ENCODE data around the gene CMKLR1.

CMKLR1 gene

DNA sequence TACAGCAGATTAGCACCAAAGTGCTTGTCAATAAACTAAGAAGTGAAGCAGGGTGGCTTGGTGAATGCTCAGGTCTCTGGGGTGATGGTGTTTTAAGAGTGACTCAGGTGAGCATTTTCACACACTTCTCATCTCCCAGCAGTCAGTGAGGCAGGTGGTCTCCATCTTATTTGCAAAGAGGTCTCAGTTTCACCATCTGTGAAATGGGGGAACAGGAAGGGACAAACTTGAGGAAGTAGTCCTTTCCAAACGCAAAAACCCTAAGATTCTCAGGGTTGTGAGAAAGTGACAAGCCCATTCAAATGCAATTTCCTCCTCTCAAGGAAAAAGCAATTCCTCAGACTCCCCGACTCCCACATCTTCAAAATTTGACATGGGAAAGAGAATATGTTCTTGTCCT, 54.1 kb downstream of the CMKLR1 start:
- no peak for TF ChIP-seq FOXM1 (IDR thresholded peaks at IDR 0.05; ENCODE audit: borderline replicate concordance, low read depth)
- TF ChIP-seq CEBPB (IDR thresholded peaks at IDR 0.05) = no peak
- no peak for TF ChIP-seq TEAD4 (IDR thresholded peaks at IDR 0.05)
- no peak for TF ChIP-seq EP300 (IDR thresholded peaks at IDR 0.05; ENCODE audit: borderline replicate concordance)
- TF ChIP-seq, protein P1, sequence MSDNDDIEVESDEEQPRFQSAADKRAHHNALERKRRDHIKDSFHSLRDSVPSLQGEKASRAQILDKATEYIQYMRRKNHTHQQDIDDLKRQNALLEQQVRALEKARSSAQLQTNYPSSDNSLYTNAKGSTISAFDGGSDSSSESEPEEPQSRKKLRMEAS (IDR thresholded peaks at IDR 0.05) = no peak
- no peak for TF ChIP-seq CREB1 (IDR thresholded peaks at IDR 0.05; ENCODE audit: low read depth)
- TF ChIP-seq, protein P2, sequence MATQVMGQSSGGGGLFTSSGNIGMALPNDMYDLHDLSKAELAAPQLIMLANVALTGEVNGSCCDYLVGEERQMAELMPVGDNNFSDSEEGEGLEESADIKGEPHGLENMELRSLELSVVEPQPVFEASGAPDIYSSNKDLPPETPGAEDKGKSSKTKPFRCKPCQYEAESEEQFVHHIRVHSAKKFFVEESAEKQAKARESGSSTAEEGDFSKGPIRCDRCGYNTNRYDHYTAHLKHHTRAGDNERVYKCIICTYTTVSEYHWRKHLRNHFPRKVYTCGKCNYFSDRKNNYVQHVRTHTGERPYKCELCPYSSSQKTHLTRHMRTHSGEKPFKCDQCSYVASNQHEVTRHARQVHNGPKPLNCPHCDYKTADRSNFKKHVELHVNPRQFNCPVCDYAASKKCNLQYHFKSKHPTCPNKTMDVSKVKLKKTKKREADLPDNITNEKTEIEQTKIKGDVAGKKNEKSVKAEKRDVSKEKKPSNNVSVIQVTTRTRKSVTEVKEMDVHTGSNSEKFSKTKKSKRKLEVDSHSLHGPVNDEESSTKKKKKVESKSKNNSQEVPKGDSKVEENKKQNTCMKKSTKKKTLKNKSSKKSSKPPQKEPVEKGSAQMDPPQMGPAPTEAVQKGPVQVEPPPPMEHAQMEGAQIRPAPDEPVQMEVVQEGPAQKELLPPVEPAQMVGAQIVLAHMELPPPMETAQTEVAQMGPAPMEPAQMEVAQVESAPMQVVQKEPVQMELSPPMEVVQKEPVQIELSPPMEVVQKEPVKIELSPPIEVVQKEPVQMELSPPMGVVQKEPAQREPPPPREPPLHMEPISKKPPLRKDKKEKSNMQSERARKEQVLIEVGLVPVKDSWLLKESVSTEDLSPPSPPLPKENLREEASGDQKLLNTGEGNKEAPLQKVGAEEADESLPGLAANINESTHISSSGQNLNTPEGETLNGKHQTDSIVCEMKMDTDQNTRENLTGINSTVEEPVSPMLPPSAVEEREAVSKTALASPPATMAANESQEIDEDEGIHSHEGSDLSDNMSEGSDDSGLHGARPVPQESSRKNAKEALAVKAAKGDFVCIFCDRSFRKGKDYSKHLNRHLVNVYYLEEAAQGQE (IDR thresholded peaks at IDR 0.05; ENCODE audit: low read depth) = no peak
- TF ChIP-seq TAF1 (IDR thresholded peaks at IDR 0.05; ENCODE audit: low read depth) = no peak
- TF ChIP-seq, protein P3, sequence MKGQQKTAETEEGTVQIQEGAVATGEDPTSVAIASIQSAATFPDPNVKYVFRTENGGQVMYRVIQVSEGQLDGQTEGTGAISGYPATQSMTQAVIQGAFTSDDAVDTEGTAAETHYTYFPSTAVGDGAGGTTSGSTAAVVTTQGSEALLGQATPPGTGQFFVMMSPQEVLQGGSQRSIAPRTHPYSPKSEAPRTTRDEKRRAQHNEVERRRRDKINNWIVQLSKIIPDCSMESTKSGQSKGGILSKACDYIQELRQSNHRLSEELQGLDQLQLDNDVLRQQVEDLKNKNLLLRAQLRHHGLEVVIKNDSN (IDR thresholded peaks at IDR 0.05) = no peak
- no peak for TF ChIP-seq RAD21 (IDR thresholded peaks at IDR 0.05; ENCODE audit: low read depth)
- TF ChIP-seq TCF12 (IDR thresholded peaks at IDR 0.05; ENCODE audit: low read depth) = no peak
- TF ChIP-seq ZBTB7A (IDR thresholded peaks at IDR 0.05; ENCODE audit: low read depth) = no peak
- TF ChIP-seq YY1 (IDR thresholded peaks at IDR 0.05; ENCODE audit: low read depth) = no peak
- no peak for TF ChIP-seq NFIC (IDR thresholded peaks at IDR 0.05)
- no peak for TF ChIP-seq EGR1 (IDR thresholded peaks at IDR 0.05)

DNA sequence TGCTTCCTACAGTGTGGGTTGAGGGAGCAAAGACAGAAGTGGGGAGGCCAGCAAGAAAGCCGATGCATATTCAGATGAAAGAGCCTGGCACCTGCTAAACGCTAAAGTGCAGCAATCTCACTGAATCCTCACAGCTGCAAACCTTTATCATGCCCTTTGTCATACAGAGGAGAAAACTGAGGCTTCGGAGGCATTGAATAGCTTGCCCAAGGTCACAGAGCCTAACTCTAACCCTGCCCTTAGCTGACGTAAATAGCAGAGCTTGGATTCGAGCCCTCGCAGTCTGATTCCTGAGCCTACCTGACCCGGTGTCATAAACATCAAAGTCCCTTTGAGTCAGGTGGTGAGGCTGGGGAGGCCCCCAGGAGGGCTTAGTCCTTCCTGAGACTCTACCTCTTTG, 54.9 kb downstream of the CMKLR1 start:
- TF ChIP-seq CEBPB (IDR thresholded peaks at IDR 0.05) (no peak), FOXM1 (IDR thresholded peaks at IDR 0.05; ENCODE audit: borderline replicate concordance, low read depth) (no peak)
- TF ChIP-seq, protein P1 (IDR thresholded peaks at IDR 0.05) = no peak

DNA sequence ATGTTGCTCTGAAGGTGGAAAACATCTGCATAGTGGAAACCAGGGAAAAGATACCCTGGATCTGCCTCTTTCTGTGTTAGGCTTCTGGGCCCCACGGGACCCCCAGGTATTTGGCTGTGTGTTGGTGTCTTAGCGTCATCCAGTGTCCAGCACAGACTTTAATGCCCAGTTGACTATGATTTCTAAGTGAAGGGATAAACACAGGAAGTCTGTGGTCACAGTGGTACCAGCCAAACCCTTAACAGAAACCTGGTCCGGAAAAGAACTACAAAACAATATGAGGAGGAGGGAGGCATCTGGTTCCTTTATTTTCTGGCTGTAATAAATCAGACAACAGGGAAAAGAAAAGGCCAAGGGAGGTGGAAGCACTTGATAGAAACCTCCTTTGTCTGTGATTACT, 56.4 kb downstream of the CMKLR1 start:
- TF ChIP-seq, protein P3 (IDR thresholded peaks at IDR 0.05) = no peak
- TF ChIP-seq EP300 (IDR thresholded peaks at IDR 0.05; ENCODE audit: borderline replicate concordance) = no peak
- no peak for TF ChIP-seq CREB1 (IDR thresholded peaks at IDR 0.05; ENCODE audit: low read depth)
- no peak for TF ChIP-seq FOXM1 (IDR thresholded peaks at IDR 0.05; ENCODE audit: borderline replicate concordance, low read depth)
- TF ChIP-seq TEAD4 (IDR thresholded peaks at IDR 0.05) = no peak
- TF ChIP-seq NFIC (IDR thresholded peaks at IDR 0.05) = no peak
- TF ChIP-seq CEBPB (IDR thresholded peaks at IDR 0.05) = no peak
- no peak for TF ChIP-seq TAF1 (IDR thresholded peaks at IDR 0.05; ENCODE audit: low read depth)
- TF ChIP-seq, protein P2 (IDR thresholded peaks at IDR 0.05; ENCODE audit: low read depth) = no peak
- TF ChIP-seq RAD21 (IDR thresholded peaks at IDR 0.05; ENCODE audit: low read depth) = no peak
- TF ChIP-seq TCF12 (IDR thresholded peaks at IDR 0.05; ENCODE audit: low read depth) = no peak
- TF ChIP-seq EGR1 (IDR thresholded peaks at IDR 0.05) = no peak
- no peak for TF ChIP-seq ZBTB7A (IDR thresholded peaks at IDR 0.05; ENCODE audit: low read depth)

DNA sequence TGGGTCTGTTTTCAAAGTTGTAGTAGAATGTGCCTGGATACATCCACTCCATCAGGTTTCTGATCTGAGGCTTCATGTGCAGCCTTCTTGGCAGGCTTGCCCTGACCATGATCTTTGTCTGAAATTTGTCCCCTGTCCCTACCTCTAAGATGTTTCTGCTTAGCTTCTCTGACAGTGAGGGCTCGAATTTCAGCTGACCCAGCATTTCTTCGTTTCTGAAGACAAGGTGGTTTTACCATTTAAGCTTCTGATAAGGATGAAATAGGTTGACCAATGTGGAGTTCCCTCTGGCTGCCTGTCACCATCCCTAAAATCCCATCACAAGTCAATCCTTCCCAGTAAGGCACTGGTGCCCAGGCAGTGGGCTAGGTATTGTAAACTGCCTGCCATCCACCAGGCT, 57.0 kb downstream of the CMKLR1 start:
- no peak for TF ChIP-seq CEBPB (IDR thresholded peaks at IDR 0.05)
- TF ChIP-seq, protein P1 (IDR thresholded peaks at IDR 0.05) = no peak
- TF ChIP-seq EGR1 (IDR thresholded peaks at IDR 0.05) = no peak
- TF ChIP-seq FOXM1 (IDR thresholded peaks at IDR 0.05; ENCODE audit: borderline replicate concordance, low read depth) = no peak
- no peak for TF ChIP-seq CREB1 (IDR thresholded peaks at IDR 0.05; ENCODE audit: low read depth)
- TF ChIP-seq TCF12 (IDR thresholded peaks at IDR 0.05; ENCODE audit: low read depth) = no peak
- TF ChIP-seq YY1 (IDR thresholded peaks at IDR 0.05; ENCODE audit: low read depth) = no peak
- TF ChIP-seq ZBTB7A (IDR thresholded peaks at IDR 0.05; ENCODE audit: low read depth) = no peak
- no peak for TF ChIP-seq NFIC (IDR thresholded peaks at IDR 0.05)

DNA sequence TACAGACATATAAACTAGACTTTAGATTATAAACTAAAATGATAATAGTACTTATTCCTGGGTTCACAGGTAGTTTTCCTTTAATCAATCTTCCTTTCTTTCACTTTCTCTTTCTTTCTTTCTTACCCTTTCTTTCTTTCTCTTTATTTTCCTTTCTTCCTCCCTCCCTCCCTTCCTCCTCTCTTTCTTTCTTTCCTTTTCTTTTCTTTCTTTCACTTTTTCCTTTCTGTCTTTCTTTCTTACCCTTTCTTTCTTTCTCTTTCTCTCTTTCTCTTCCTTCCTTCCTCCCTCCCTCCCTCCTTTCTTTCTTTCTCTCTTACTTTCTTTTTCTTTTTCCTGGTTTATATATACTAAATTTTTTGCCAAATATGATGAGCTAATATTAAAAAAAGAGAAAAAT, 61.5 kb downstream of the CMKLR1 start:
- TF ChIP-seq EP300 (IDR thresholded peaks at IDR 0.05; ENCODE audit: borderline replicate concordance) (no peak), FOXM1 (IDR thresholded peaks at IDR 0.05; ENCODE audit: borderline replicate concordance, low read depth) (no peak), CEBPB (IDR thresholded peaks at IDR 0.05) (no peak), TEAD4 (IDR thresholded peaks at IDR 0.05) (no peak), NFIC (IDR thresholded peaks at IDR 0.05) (no peak), RAD21 (IDR thresholded peaks at IDR 0.05; ENCODE audit: low read depth) (no peak), TAF1 (IDR thresholded peaks at IDR 0.05; ENCODE audit: low read depth) (no peak), TCF12 (IDR thresholded peaks at IDR 0.05; ENCODE audit: low read depth) (no peak), ZBTB7A (IDR thresholded peaks at IDR 0.05; ENCODE audit: low read depth) (no peak), EGR1 (IDR thresholded peaks at IDR 0.05) (no peak), CREB1 (IDR thresholded peaks at IDR 0.05; ENCODE audit: low read depth) (no peak)
- TF ChIP-seq, protein P3 (IDR thresholded peaks at IDR 0.05) = no peak
- TF ChIP-seq, protein P2 (IDR thresholded peaks at IDR 0.05; ENCODE audit: low read depth) = no peak
- TF ChIP-seq, protein P1 (IDR thresholded peaks at IDR 0.05) = no peak
